A549 treated with GW870086 at 1 μM for 4 hours (cell line): Measurements from ENCODE around the gene PCAT6. TPM values are rescaled to one million over a fixed set of nuclear protein-coding genes. Genes with fewer than 3 reads are reported as not detected.

ENCODE experiments used
- total RNA-seq: library from RNA; stranded (reverse); fragments of 200-300 nt; extraction: Qiagen RNA extraction; gene quantifications from 5 replicates; pipeline ENCODE4 v1.2.3, GENCODE V29; 2022; ENCODE audit warnings: low read depth

PCAT6 gene
- total RNA-seq: 2.4 to 3.9 TPM (median 3.3 TPM) in 5 replicates

DNA sequence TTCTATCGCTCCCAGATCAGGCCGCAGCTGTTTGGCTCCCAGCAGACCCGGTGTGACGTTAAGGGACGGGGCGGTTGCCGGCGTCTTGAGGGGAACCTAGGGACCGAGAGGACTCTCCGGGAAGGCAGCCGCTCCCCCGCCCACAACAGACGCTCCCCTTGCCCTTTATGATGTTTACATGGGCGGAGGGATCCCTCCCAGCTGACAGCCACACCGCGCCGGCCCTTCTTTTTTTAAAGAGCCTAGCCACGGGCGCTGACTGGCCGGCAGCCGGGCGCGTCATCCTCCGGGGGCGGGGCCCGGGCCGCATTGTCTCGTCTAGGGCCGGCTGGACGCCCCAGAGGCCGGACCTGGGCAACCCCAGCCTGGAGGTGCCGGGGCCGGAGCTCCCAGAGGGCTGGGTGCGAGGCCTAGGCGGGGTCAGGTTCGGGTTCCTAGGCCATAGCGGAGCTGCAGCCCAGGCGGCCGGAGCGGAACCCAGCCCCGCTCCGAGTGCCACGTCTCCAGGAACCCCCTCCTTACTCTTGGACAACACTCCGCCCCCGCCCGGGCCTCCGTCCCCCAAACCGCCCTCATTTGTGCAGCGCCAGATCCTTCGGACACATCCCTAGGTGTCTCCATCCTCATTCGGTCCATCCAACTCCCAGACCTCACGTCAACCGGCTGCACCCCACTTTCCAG, at the start of gene PCAT6:
Gene PCAT6, plus strand, starts transcription at position 340 of the 681 bp plus-strand sequence.

GRCh38 chr1:202807926-202808757, 2.6 kb upstream of the PCAT6 start, which contains the start of gene KDM5B:
Gene KDM5B (minus strand): TSS chr1:202808421. CDS start chr1:202808305, 116 bp downstream.

Other genes starting within 250 kb of the PCAT6 start
- 0.46 to 0.64 TPM (median 0.55 TPM) in 5 replicates for gene SYT2, start 100.5 kb upstream of the PCAT6 start, total RNA-seq
- gene KDM5B, start 2.5 kb upstream of the PCAT6 start, total RNA-seq: 13.0 to 17.3 TPM (median 15.6 TPM) in 5 replicates
- 14.1 to 15.0 TPM (median 14.7 TPM) in 5 replicates for gene RABIF, start 78.2 kb downstream of the PCAT6 start, total RNA-seq
- gene KLHL12, start 116.3 kb downstream of the PCAT6 start, total RNA-seq: 15.4 to 17.9 TPM (median 17.0 TPM) in 5 replicates
- gene ADIPOR1, start 147.4 kb downstream of the PCAT6 start, total RNA-seq: 55.3 to 64.2 TPM (median 62.8 TPM) in 5 replicates
- 20.2 to 24.7 TPM (median 21.7 TPM) in 5 replicates for gene CYB5R1, start 156.3 kb downstream of the PCAT6 start, total RNA-seq
- 44.0 to 53.7 TPM (median 52.3 TPM) in 5 replicates for gene TMEM183A, start 196.4 kb downstream of the PCAT6 start, total RNA-seq
- gene PPFIA4, start 215.5 kb downstream of the PCAT6 start, total RNA-seq: 0.23 to 0.63 TPM (median 0.40 TPM) in 5 replicates